ENCODE results near the gene TAAR1. TPM values are rescaled to one million over a fixed set of nuclear protein-coding genes. Genes with fewer than 3 reads are reported as not detected.
"Not testable (repeated sequence)": the region's sequence is repeated elsewhere in the genome, so short reads cannot be mapped to it uniquely, and the experiment has no call there.

The TAAR1 gene
- total RNA-seq, 1 donor from 2014 or later, result not detected

DNA sequence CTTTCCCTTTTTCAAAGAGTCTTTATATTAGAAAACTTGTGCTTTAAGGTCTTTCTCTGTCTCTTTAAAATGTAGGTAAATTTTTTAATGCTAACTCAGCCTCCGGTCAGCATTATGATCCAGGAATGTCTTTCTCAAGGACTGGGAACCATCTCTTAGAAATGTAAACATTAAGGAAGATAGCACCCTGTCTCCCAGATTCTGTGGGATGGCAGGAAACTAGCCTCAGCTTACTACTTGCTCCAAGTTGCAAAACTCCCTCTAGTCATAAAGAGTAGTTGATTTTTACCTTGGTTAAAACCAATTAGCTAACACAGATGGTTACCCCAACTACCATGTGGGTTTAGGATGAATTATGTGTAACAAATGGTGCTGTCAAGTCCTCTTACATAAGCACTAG, 4.7 kb upstream of the TAAR1 start:
- DNase-seq (ENCODE audit: low spot score), result no peak

DNA sequence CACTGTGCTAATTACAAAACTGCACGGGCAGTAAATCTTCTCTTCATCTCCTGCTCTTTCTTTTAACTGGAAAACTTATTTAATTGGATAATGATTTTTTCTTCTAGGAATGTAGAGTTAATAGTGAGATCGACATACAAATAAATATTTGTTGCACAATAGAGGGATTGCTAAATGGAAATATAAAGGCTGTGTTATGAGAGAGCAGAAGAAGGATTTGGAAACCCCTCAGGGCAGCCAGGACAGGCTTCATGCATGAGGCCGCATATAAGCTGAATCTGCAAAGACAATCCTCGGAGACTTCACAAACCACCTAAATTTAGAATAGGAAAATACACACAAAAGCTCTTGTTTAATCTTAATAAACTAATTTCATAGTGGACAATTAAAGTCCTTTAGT, 2.9 kb upstream of the TAAR1 start:
- no peak for DNase-seq (ENCODE audit: low spot score)

DNA sequence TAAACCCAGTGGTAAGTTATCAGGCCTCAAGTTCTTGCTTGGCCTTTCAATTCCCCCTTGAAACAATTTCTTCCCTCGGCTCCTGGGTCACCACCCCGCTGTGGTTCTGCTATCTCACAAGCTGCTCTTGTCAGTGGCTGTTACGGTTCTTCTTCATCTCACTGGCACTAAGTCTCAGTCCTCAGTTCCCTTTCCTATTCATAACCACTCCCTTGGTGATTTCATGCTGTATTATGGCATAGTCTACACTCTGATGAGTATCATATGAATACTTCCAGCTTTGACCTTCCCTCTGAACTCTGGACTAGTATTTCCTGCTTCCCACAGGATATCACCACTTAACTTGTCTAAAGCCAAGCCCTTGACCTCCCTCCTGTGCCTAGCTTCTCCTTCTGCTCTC, 7.9 kb downstream of the TAAR1 start:
- no peak for DNase-seq (ENCODE audit: low spot score)

DNA sequence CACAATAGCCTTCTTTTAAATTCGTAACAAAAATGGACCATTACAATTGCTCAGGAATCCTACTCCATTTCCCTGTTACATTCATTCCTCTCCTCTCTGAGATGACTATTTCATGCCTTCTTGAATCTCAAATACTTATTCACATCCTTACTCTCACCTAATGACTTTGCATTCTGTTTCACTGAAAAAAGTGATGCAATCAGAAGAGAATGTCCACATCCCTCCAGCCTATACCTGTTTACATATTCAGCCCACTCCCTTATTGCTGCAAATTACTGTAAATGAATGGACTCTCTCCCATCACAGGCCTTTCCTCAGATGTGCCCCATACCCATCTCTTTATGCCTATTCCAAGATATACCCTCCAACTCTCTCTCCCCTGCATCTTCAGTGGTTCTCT, 8.6 kb downstream of the TAAR1 start:
- DNase-seq (ENCODE audit: low spot score), result no peak

DNA sequence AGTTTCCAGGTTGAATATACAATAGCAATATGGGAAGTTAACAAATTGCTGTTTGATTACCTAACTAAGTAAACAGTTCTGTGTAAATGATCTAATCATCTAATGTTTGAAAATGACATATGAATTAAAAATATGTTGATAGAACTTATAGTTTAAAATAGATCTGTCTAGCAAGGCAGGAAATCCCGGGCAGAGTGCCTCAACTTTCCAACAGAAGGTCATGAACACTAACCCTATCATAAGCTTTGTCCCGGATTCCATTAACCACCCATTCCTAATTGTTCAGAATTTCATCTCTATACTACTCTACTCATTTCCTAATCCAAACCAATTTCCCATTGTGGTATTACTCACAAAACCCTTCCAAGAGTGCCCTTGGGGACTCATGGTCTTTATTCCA, 10.2 kb downstream of the TAAR1 start:
- DNase-seq (ENCODE audit: low spot score), result no peak

DNA sequence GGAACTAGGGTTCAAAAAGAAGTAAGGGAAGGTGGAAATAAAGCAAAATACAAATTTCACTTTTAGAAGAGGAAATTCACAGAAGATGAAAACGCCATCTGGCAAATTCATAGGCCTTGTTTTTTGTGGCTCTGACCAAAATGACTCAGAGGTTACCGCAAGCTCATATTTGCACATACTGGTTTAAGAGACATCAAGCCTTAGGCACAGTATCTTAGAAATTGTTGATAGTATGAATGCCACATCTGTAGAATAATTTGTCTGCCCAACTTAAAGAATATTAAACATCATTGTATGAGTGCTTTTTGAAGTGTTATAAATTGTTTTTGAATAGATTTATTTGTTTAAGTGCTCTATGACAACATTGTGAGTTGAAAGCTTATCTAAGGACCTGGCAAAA, 10.6 kb downstream of the TAAR1 start:
- no peak for DNase-seq (ENCODE audit: low spot score)

DNA sequence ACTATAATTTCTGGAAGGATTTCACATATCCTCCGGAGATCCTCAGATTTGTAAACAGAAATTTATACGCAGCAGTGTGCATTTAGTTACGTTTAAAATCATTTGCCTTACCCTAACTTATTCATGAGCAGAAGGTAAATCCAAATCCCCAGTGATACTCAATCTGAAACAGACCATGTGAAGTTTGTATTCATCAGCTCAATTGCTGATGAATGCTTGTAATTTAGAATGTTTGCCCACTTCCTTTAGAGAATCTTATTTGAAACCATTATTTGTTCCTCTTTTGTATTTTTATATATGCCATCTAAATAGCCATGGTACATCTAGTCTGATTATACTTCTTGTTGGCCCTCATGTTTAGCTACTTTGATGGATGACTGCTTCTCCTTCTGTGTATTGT, 15.4 kb downstream of the TAAR1 start:
- DNase-seq (ENCODE audit: low spot score), result no peak

DNA sequence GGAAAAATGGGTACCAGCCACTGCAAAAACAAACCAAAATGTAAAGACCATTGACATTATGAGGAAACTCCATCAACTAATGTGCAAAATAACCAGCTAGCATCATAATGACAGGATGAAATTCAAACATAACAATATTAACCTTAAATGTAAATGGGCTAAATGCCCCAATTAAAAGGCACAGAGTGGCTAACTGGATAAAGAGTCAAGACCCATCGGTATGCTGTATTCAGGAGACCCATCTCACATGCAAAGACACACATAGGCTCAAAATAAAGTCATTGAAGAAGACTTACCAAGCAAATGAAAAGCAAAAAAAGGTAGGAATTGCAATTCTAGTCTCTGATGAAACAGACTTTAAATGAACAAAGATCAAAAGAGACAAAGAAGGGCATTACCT, 21.8 kb downstream of the TAAR1 start:
- DNase-seq (ENCODE audit: low spot score), result not testable (repeated sequence)

DNA sequence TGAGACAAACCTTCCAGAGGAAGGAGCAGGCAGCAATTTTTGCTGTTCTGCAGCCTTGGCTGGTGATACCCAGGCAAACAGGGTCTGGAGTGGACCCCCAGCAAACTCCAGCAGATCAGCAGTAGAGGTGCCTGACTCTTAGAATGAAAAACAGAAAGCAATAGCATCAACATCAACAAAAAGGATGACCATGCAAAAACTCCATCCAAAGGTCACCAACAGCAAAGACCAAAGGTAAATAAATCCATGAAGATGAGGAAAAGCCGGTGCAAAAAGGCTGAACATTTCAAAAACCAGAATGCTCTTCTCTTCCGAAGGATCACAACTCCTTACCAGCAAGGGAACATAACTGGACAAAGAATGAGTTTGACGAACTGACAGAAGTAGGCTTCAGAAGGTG, 23.1 kb downstream of the TAAR1 start:
- DNase-seq (ENCODE audit: low spot score), result not testable (repeated sequence)

DNA sequence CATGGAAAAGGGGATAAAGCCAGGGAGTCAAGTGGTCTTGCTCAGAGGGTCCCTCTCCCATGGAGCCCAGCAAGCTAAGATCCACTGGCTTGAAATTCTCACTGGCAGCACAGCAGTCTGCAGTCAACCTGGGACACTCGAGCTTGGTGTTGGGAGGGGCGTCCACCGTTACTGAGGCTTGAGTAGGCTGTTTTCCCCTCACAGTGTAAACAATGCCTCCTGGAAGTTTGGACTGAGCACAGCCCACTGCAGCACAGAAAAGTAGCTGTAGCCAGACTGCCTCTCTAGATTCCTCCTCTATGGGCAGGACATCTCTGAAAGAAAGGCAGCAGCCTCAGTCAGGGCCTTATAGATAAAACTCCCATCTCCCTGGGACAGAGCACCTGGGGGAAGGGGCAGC, 23.7 kb downstream of the TAAR1 start:
- DNase-seq (ENCODE audit: low spot score), result not testable (repeated sequence)

DNA sequence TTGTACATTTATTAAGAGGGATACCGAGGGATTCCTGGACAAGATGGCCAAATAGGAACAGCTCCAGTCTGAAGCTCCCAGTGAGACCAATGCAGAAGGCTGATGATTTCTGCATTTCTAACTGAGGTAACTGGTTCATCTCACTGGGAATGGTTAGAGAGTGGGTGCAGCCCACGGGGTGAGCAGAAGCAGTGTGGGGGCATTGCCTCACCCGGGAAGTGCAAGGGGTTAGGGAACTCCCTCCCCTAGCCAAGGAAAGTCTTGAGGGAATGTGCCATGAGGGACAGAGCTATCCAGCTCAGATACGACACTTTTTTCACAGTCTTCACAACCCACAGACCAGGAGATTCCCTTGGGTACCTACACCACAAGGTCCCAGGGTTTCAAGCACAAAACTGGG, 24.2 kb downstream of the TAAR1 start:
- no peak for DNase-seq (ENCODE audit: low spot score)

DNA sequence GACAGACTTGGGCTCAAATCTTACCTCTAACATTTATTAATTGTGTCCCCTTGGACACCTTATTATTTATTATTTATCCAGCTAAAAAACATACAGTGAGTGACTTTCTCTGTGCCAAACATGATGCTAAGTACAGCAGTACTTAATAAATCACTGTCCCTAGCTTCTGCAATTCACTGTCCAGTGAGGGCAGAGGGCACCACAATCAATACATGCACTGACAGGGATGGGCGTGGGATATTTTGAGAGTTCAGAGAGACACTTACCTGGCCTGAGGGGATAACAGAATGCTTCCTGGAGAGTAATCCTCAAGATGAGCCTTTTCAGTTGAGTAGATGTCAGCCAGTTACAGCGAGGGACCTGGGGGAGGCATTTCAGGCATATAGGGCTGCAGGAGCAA, 25.6 kb downstream of the TAAR1 start:
- DNase-seq (ENCODE audit: low spot score), result no peak

DNA sequence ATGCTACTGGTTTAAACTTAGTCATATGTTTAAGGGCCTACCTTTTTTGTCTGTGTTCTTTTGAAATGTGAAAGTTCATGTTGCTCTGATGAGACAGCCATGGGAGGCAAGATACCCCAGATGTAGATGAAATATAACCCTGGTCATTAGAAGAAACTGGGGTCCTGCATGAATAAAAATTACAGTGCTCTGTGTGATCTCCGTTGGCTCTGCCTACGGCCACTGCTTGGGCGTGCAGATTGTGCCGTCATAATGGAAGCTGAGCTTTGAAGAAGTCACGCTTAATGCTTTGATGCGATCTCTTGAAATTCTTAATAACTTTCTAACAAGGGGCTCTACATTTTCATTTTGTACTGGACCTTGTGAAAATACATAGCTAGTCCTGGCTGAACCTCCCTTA, 34.8 kb downstream of the TAAR1 start, which contains the start of gene TAAR2:
Gene TAAR2, minus strand, starts transcription at position 101 of the 400 bp plus-strand sequence. Its CDS starts 0 bp downstream, at position 101.
- DNase-seq (ENCODE audit: low spot score), result no peak

DNA sequence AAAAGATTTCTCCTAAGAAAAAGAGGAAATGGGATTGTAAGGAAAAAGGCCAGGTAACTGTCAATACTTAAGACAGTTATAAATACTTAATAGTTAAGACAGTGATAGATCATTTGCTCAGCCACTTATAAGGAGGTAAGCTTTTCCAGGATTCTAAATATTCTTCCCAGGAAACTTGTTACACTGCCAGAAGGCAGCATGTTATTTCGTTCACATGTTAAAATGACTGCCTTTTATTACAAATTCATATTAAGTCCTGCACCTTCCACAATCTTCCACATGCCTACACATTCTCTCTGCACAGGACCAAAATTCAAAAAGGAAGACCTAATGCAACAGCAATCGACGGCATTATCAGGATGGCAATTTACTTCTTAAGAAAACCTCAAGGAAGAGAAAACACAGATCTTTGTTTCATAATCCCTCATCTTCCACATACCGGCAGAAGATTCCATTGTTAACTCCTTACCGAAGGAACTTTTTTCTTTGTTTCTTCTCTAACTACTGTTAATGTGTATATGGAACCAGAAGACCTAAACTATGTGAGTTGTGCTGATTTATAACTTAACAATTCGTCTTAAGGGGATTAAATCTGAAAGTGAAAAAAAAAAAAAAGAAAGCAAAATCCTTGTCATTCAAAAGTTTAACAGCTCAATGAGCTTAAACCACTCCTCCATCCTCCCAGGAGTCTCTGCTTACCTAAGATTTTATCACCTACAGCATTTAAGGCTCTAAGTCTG, 35.7 kb downstream of the TAAR1 start:
- DNase-seq (ENCODE audit: low spot score), result no peak

DNA sequence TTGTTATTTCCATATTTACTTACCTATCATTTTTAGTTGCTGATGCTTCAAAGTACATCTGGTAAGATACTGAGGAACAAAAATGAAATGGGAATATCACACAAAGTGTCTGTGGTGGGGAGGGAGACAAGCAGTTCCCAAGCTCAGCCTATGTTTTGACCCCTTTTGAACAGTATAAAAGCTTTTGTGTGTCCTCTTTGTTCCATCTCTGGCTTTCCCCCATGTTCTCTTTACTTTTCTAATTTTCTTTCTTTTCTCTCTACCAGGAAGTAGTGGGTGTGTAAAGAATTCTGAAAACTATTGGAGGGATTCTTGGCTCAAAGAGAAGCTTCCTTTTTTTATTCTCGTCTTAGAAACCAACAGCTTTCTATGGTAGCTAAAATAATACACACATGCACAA, 42.3 kb downstream of the TAAR1 start:
- no peak for DNase-seq (ENCODE audit: low spot score)

DNA sequence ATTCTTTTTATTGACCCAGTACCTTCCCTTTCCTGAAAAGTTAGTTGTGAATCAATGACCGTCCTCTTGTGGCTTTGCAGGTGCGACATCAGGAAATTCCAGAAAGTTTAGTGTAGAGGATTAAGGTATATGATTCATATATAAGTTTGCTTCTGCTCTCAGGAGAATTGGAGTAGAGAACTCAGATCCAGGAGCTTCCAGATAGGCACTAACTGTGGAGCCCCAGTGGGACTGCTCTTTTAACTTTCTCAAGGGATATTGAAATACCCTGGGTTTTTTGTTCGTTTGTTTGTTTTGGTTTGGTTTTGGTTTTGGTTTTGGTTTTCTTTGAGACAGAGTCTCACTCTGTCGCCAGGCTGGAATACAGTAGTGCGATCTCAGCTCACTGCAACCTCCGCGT, 44.4 kb downstream of the TAAR1 start:
- DNase-seq (ENCODE audit: low spot score), result no peak

DNA sequence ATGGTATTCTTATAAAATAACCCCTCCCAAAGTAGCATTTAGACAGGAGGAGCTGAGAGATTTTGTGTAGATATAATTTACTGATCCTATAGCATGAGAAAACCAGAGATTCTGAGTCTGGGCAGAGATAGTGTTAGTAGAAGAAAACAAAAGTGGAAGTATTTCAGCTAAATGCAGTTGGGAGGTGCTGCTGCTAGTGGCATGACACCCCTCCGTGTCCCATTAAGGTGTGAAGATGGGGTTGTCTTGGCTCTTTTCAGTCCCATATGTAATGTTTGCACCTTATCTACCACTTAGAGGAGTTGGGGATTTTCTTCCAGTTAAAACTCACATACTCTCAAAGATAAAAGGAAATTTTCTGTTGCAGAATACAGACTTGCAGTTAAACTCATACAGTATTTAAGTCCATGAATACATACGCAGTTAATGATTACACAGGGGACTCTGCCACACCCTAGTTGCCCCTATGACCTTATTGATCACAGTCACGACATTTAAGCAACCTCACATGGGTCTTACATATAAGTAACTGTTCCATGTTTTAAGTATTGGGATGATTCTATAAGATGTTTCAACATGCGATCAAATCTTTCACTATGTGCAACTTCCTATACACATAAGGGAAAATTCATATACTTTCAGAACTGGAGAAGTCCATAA, 46.4 kb downstream of the TAAR1 start:
- peak; percentile 42 for DNase-seq (ENCODE audit: low spot score)

DNA sequence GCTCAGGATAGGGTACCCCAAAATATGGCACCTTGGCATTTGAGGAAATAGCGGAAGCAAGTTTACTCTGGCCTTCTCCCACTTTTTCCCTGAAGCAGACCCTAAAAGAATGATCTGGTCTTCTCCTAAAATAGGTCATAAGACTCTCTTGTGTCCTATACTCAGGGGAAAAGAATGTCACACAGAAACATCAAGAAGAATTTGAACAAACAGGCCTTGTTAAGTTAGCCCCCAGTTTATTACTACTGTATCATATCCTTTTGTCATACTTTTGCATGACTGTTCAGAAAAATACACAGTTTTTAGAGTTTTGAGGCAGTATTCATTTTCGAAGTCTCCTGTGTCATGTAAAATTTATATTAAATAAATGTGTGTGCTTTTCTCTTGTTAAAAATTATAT, 47.4 kb downstream of the TAAR1 start:
- no peak for DNase-seq (ENCODE audit: low spot score)

DNA sequence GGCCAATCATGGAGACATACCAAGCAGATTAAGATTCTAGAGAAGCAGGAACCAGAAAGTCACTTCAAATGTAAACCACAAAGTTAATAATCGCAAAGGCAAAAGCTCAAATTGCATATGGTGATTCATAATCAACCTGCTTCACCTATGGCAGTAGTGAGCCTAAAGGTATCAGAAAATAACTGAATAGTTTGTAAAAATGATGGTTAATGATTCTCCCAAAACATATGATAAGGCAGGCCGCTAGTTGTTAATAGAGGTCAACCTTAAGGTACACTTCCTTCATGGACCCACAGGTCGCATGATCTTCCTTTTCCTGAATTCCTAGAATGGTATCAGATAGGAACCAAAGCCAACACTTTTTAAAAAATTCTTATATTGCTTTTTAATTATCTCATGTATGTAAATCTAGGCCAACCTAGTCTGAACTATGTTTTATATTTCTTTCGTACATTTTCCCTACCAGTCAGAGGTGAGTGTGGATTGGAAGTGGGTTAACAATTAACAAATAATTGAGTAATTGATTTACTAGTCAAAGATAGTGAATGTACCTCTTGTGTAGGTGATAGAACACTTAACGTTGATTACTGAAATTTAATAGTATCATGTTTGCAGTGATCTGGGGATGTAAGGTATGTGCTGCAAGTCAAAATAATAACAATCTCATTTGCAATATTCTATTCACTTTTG, 51.3 kb downstream of the TAAR1 start:
- DNase-seq (ENCODE audit: low spot score), result peak; percentile 21

DNA sequence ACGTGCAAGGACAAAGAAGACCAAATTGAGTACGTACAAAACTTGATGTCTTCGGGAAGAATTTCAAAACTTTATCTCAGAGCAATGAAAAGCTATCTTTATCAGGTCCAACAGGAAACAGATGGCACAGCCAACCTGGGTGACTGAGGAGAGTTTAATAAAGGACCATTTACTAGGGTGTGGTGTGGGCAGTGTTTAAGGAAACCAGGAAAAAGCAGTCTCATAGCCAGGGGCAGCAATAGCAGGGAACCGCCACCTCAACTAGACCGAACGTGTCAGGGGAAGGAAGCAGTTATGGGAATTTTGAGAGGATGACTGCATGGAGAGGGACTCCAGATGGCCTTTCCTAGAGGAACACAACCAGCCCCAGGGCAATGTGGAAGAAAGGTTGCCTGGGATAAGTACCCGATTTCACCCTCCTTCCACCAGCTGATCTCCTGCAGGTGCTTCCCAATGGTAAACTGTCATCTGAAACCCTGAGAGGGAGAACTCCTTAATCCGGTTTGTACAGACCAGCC, 54.3 kb downstream of the TAAR1 start:
- DNase-seq (ENCODE audit: low spot score), result no peak

DNA sequence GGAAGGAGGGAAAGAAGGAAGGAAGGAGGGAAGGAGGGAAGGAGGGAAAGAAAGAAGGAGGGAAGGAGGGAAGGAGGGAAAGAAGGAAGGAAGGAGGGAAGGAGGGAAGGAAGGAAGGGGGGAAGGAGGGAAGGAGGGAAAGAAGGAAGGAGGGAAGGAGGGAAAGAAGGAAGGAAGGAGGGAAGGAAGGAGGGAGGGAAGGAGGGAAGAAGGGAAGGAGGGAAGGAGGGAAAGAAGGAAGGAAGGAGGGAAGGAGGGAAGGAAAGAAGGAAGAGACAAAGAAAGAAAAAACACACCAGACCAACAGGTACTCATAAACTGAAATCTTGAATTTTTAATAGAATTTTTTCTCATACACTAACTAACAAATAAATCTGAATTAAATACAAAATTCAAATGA, 58.1 kb downstream of the TAAR1 start:
- DNase-seq (ENCODE audit: low spot score), result not testable (repeated sequence)

DNA sequence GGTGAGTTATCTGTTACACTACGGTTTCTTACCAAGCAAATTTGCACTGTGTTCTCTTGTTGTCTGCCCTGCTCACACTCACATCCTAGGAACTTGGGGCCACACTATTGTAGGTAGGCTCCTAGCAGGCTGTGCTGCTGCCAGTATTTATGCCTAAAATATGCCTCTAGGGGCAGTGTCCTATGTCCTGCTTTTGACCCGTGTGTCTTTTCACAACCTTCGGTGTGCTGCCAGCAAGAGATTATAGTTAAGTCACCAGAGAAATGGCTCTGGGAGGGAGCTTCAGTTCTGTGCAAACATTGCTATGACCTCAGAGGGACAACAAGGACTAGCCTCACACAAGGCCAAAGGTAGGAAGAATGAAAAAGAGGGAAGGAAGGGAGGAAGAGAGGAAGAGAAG, 60.5 kb downstream of the TAAR1 start:
- no peak for DNase-seq (ENCODE audit: low spot score)

DNA sequence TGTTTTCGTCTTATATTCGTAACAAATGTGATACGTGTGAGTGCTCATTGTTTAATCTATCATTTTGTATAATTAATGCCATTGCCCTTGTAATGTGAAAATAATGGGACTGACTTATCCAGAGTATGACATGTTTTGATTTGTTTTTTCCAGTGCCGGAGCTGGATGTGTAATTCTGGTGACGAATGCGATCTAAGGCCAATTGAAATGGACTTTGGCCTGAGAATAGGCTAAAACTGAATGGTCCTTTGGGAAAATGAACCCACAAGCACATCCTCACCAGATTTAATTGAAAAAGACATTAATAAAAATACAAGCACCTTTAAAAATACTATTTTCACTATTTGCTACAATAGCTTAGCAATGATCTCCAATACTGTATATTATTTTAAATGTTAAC, 62.8 kb downstream of the TAAR1 start:
- DNase-seq (ENCODE audit: low spot score), result no peak

All from mucosa of gallbladder (tissue), 1 donor.